Heart left ventricle (tissue), 16 donors: Measurements from ENCODE around the gene KCNG2. TPM values are rescaled to one million over a fixed set of nuclear protein-coding genes. Genes with fewer than 3 reads are reported as not detected.
A peak's percentile ranks its signal among the peaks of the same experiment; 100 is the strongest.

ENCODE experiments used
- ATAC-seq, 4 donors: fragments of 200-7000 bp; cut with Tn5 transposase; one replicate each; pipeline ENCODE4 v1.9.1; 2020 to 2022; ENCODE audit warnings: moderate library complexity in 4 of 4, mild to moderate bottlenecking in 3 of 4, moderate number of reproducible peaks in 1 of 4
- DNase-seq, 5 donors: peaks; one replicate each; pipeline ENCODE4 v3.0.0-alpha.2; 2020
- H3K27ac ChIP-seq, 12 donors: fragments of 200-600 bp; sonication (generic) in 4 of 12; one replicate each; pipeline versions ENCODE4 v1.5.0 to v1.8.0; 2016 to 2022; ENCODE audit warnings: mild to moderate bottlenecking in 2 of 12
- H3K27me3 ChIP-seq, 9 donors: fragments of 200-600 bp; sonication (generic) in 2 of 9; one replicate each; pipeline versions ENCODE4 v1.5.1 to v1.8.0; 2016 to 2022; ENCODE audit warnings: mild to moderate bottlenecking in 3 of 9
- H3K36me3 ChIP-seq, 9 donors: fragments of 200-600 bp; sonication (generic) in 2 of 9; one replicate each; pipeline versions ENCODE4 v1.5.0 to v1.8.0; 2018 to 2022; ENCODE audit warnings: mild to moderate bottlenecking in 2 of 9
- H3K4me1 ChIP-seq, 12 donors: fragments of 200-600 bp; sonication (generic) in 4 of 12; one replicate each; pipeline versions ENCODE4 v1.5.0 to v1.8.0; 2016 to 2022; ENCODE audit warnings: mild to moderate bottlenecking in 3 of 12
- H3K4me3 ChIP-seq, 12 donors: fragments of 200-600 bp; sonication (generic) in 4 of 12; one replicate each; pipeline versions ENCODE4 v1.5.0 to v1.8.0; 2017 to 2022; ENCODE audit warnings: mild to moderate bottlenecking in 9 of 12, moderate library complexity in 4 of 12
- H3K9me3 ChIP-seq, 12 donors: fragments of 200-600 bp; sonication (generic) in 4 of 12; one replicate each; pipeline versions ENCODE4 v1.5.0 to v1.8.0; 2016 to 2022; ENCODE audit warnings: mild to moderate bottlenecking in 1 of 12
- CTCF ChIP-seq, 12 donors: fragments of 200-600 bp; sonication (generic) in 4 of 12; IDR thresholded peaks; one replicate each; pipeline versions ENCODE4 v1.5.0 to v1.8.0; 2018 to 2022; ENCODE audit warnings: antibody characterized with exemption in 12 of 12, mild to moderate bottlenecking in 5 of 12
- POLR2A ChIP-seq, 2 donors: fragments of 450-650 bp; IDR thresholded peaks; one replicate each; pipeline ENCODE4 v1.6.1; 2017; ENCODE audit warnings: antibody characterized with exemption in 2 of 2, mild to moderate bottlenecking in 2 of 2, moderate library complexity in 2 of 2
- WGBS, 4 donors: extraction: QIAGEN DNeasy Blood & Tissue Kit in 2 of 4; methylation state at CpG; one replicate each; pipeline versions ENCODE4 v1.1.5 to v1.1.7; 2013 to 2018; 5-methylcytosine and 5-hydroxymethylcytosine counted together
- intact Hi-C, 10 donors: fragments of 100-400 bp; cut with DNase I; formaldehyde crosslinking; loops; one replicate each; pipeline versions ENCODE4 v1.11.1 to v1.14.2; 2022
- polyA plus RNA-seq, 2 donors: library from polyadenylated mRNA; stranded (reverse); fragments of 200-250 nt; gene quantifications; one replicate each; pipeline ENCODE4 v1.2.3, GENCODE V29; 2013
- total RNA-seq, 9 donors: library from RNA; depleted of rRNA in 2 of 9; stranded (reverse); fragments of >200 nt in 2 of 9; fragmentation: NEBNext Ultra II Directional in 3 of 9; extraction: Animal tissue kit (Norgen Biotek cat#: 25700) in 3 of 9; gene quantifications; one replicate each; pipeline versions ENCODE4 v1.1.0 to v1.2.4, GENCODE V29; 2016 to 2023
- donor health status: ischemic (EF 13 %, LVEDD 7.1; RV severe dilation, severe dysfunction).
- donor health status: healthy with polysubstance abuse.
- donor health status: DM: no; HTN: yes; CAD: no.
- donor health status: DM: no; HTN: no; CAD: no.
- donor health status: ischemic (EF 25% LVEDD 6.9; RV normal size, moderate dysfunction).
- donor health status: ischemic (EF 25% LVEDD 5.7; RV mildly dilated, moderate dysfunction).
- donor health status: healthy.
- donor health status: DM: yes; HTN: yes; CAD: no.
- donor health status: ischemic (EF 35%, LVEDD 5.7; RV mildly dilated, moderate dysfunction).
- donor health status: nonischemic (EF 11% LVEDD 7.7; RV severe dilation, severe dysfunction).
- donor health status: DM: yes; HTN: yes; CAD: no.
- donor health status: PGD.
- donor health status: ischemic (EF 29% LVEDD 5.4; RV normal size, mild dysfunction).
- donor health status: nonischemic (EF 23%, LVEDD 6.1; RV moderate dilation, normal function).

The KCNG2 gene
- total and polyA plus RNA-seq, 11 donors = 0.07 to 1.5 (median 0.18) TPM; not detected in 8

GRCh38 chr18:79805926-79806487, 8.3 kb downstream of the KCNG2 start:
- Histone ChIP-seq H3K27ac (no peak overlapping the region), H3K9me3 (peaks cover 0 to 6% (median 0%) of the 10 kb centered on the region in 12 donors), H3K4me1 (no peaks in the 10 kb centered on the region), H3K4me3 (no peak overlapping the region), H3K27me3 (peaks cover 0 to 8% (median 2%) of the 10 kb centered on the region in 9 donors), H3K36me3 (no peaks in the 10 kb centered on the region)
- ATAC-seq (no peak), DNase-seq (peak in 1 of 5 donors; percentile 1)
- WGBS, 4 donors = 81 to 88% (median 84%) methylated on average over 9 to 16 of the region's 16 CpGs
- intact Hi-C loops = no loop called here
- no peak for TF ChIP-seq POLR2A (IDR thresholded peaks at IDR 0.05)
- no peak for TF ChIP-seq CTCF (IDR thresholded peaks at IDR 0.05)

GRCh38 chr18:79806976-79807841, 9.5 kb downstream of the KCNG2 start:
- DNase-seq = peak in 1 of 5 donors; percentile 21
- WGBS, 4 donors = 91 to 92% (median 92%) methylated on average over 36 to 43 of the region's 43 CpGs

GRCh38 chr18:79809482-79810192, 11.9 kb downstream of the KCNG2 start:
- peak in 1 of 5 donors; percentile 13 for DNase-seq
- ATAC-seq = no peak
- Histone ChIP-seq H3K36me3 (no peaks in the 10 kb centered on the region), H3K4me3 (no peak overlapping the region), H3K27me3 (peaks cover 0 to 26% (median 0%) of the 10 kb centered on the region in 9 donors), H3K9me3 (peaks cover 0 to 10% (median 0%) of the 10 kb centered on the region in 12 donors), H3K27ac (no peak overlapping the region), H3K4me1 (no peaks in the 10 kb centered on the region)
- no peak for TF ChIP-seq POLR2A (IDR thresholded peaks at IDR 0.05)
- WGBS, 4 donors = 90 to 93% (median 92%) methylated on average over 38 to 44 of the region's 44 CpGs
- intact Hi-C loops = no loop called here

More at GRCh38 chr18:79806976-79807841, 9.5 kb downstream of the KCNG2 start:
- Histone ChIP-seq H3K9me3 (peaks cover 0 to 10% (median 0%) of the 10 kb centered on the region in 12 donors), H3K27ac (no peak overlapping the region), H3K36me3 (no peaks in the 10 kb centered on the region), H3K27me3 (peaks cover 0 to 4% (median 0%) of the 10 kb centered on the region in 9 donors), H3K4me1 (no peaks in the 10 kb centered on the region), H3K4me3 (no peak overlapping the region)
- no peak for ATAC-seq
- TF ChIP-seq CTCF (IDR thresholded peaks at IDR 0.05) (no peak), POLR2A (IDR thresholded peaks at IDR 0.05) (no peak)
- intact Hi-C loops = no loop called here

GRCh38 chr18:79812052-79812451, 14.3 kb downstream of the KCNG2 start:
- Histone ChIP-seq H3K4me3 (no peak overlapping the region), H3K36me3 (no peaks in the 10 kb centered on the region), H3K4me1 (no peaks in the 10 kb centered on the region), H3K27me3 (peaks cover 0 to 32% (median 0%) of the 10 kb centered on the region in 9 donors), H3K9me3 (peaks cover 0 to 10% (median 0%) of the 10 kb centered on the region in 12 donors), H3K27ac (peak overlapping the region in 1 of 12 donors; percentile 69)
- intact Hi-C loops = no loop called here
- DNase-seq = no peak
- ATAC-seq = no peak
- TF ChIP-seq POLR2A (IDR thresholded peaks at IDR 0.05) (no peak), CTCF (IDR thresholded peaks at IDR 0.05) (no peak)
- 57 to 68% (median 64%) methylated on average over 4 of the region's 4 CpGs for WGBS, 4 donors
